ENCODE data around the gene PRPF19.
"Not testable (repeated sequence)": the region's sequence is repeated elsewhere in the genome, so short reads cannot be mapped to it uniquely, and the experiment has no call there.

Gene PRPF19

GRCh38 chr11:60923326-60923725 is 16.9 kb upstream of the PRPF19 start:
- no peak for DNase-seq (ENCODE audit: low spot score)

- no peak for DNase-seq (ENCODE audit: low spot score)
Measured at GRCh38 chr11:60922906-60923305, 16.5 kb upstream of the PRPF19 start.

GRCh38 chr11:60921777-60922335 is 15.5 kb upstream of the PRPF19 start:
- no peak for DNase-seq (ENCODE audit: low spot score)

- DNase-seq (ENCODE audit: low spot score): no peak
Measured at GRCh38 chr11:60921259-60921658, 14.9 kb upstream of the PRPF19 start.

- no peak for DNase-seq (ENCODE audit: low spot score)
Measured at GRCh38 chr11:60919956-60920355, 13.6 kb upstream of the PRPF19 start.

- DNase-seq (ENCODE audit: low spot score): no peak
Measured at GRCh38 chr11:60919320-60919719, 12.9 kb upstream of the PRPF19 start.

GRCh38 chr11:60918939-60919265 is 12.5 kb upstream of the PRPF19 start:
- DNase-seq (ENCODE audit: low spot score): no peak

- no peak for DNase-seq (ENCODE audit: low spot score)
Measured at GRCh38 chr11:60918251-60918938, 12.0 kb upstream of the PRPF19 start.

GRCh38 chr11:60917267-60917666 is 10.9 kb upstream of the PRPF19 start:
- DNase-seq (ENCODE audit: low spot score): no peak

GRCh38 chr11:60916669-60917206 is 10.4 kb upstream of the PRPF19 start:
- no peak for DNase-seq (ENCODE audit: low spot score)

GRCh38 chr11:60915248-60915914 is 9.0 kb upstream of the PRPF19 start:
- no peak for DNase-seq (ENCODE audit: low spot score)

- peak; percentile 72 for DNase-seq (ENCODE audit: low spot score)
Measured at GRCh38 chr11:60914633-60915247, 8.4 kb upstream of the PRPF19 start.

- DNase-seq (ENCODE audit: low spot score): peak; percentile 93
Measured at GRCh38 chr11:60913793-60914632, 7.6 kb upstream of the PRPF19 start, which contains the start of gene TMEM109. Gene TMEM109, plus strand, starts transcription at chr11:60914158. Its CDS starts 5,536 bp downstream, at chr11:60919694.

GRCh38 chr11:60912851-60913528 is 6.6 kb upstream of the PRPF19 start:
- DNase-seq (ENCODE audit: low spot score): no peak

- DNase-seq (ENCODE audit: low spot score): no peak
Measured at GRCh38 chr11:60912223-60912850, 6.0 kb upstream of the PRPF19 start.

GRCh38 chr11:60910711-60911380 is 4.5 kb upstream of the PRPF19 start:
- no peak for DNase-seq (ENCODE audit: low spot score)

- DNase-seq (ENCODE audit: low spot score): no peak
Measured at GRCh38 chr11:60910281-60910687, 3.9 kb upstream of the PRPF19 start.

GRCh38 chr11:60909680-60910280 is 3.4 kb upstream of the PRPF19 start:
- DNase-seq (ENCODE audit: low spot score): not testable (repeated sequence)

- DNase-seq (ENCODE audit: low spot score): no peak
Measured at GRCh38 chr11:60908803-60909202, 2.4 kb upstream of the PRPF19 start.

All from D341Med (cell line).